Mesenchymal stem cell (in vitro differentiated cells and primary cell): Measurements from ENCODE around the gene TMEM202.

ENCODE experiments used
- DNase-seq: peaks from one replicate; pipeline ENCODE4 v3.0.0-alpha.2; 2013
- H2AFZ ChIP-seq: one replicate; pipeline ENCODE4 v1.6.1; 2013; ENCODE audit warnings: low read depth, mild to moderate bottlenecking, control low read depth, inconsistent platforms, low read length, moderate library complexity
- H2AK5ac ChIP-seq: 2 replicates; pipeline ENCODE4 v1.6.1; 2013; ENCODE audit warnings: low read length, moderate library complexity, mild to moderate bottlenecking, inconsistent platforms; ENCODE audit not compliant: severe bottlenecking
- H2BK120ac ChIP-seq: one replicate; pipeline ENCODE4 v1.6.1; 2013; ENCODE audit warnings: low read depth, mild to moderate bottlenecking, inconsistent platforms, low read length, moderate library complexity
- H2BK12ac ChIP-seq, 2 experiments: one replicate each; pipeline ENCODE4 v1.6.1; 2013; ENCODE audit warnings: inconsistent platforms in 2 of 2, low read length in 2 of 2, mild to moderate bottlenecking in 2 of 2, moderate library complexity in 2 of 2, control low read depth in 1 of 2
- H2BK15ac ChIP-seq: one replicate; pipeline ENCODE4 v1.6.1; 2013; ENCODE audit warnings: mild to moderate bottlenecking, low read depth, inconsistent platforms; ENCODE audit not compliant: poor library complexity, severe bottlenecking
- H2BK5ac ChIP-seq: 2 replicates; pipeline ENCODE4 v1.6.1; 2013; ENCODE audit warnings: low read depth, mild to moderate bottlenecking, low read length, control low read depth, inconsistent platforms; ENCODE audit not compliant: poor library complexity, severe bottlenecking
- H3K14ac ChIP-seq, 2 experiments: one replicate each; pipeline ENCODE4 v1.6.1; 2013; ENCODE audit warnings: inconsistent platforms in 2 of 2, low read length in 2 of 2, control low read depth in 1 of 2, mild to moderate bottlenecking in 1 of 2, moderate library complexity in 1 of 2
- H3K18ac ChIP-seq, 2 experiments: one replicate each; pipeline ENCODE4 v1.6.1; 2013; ENCODE audit warnings: inconsistent platforms in 2 of 2, low read length in 2 of 2, control low read depth in 1 of 2, low read depth in 1 of 2, mild to moderate bottlenecking in 1 of 2
- H3K23ac ChIP-seq, 2 experiments: one replicate each; pipeline ENCODE4 v1.6.1; 2013; ENCODE audit warnings: inconsistent platforms in 2 of 2, low read length in 2 of 2, mild to moderate bottlenecking in 2 of 2, moderate library complexity in 2 of 2, control low read depth in 1 of 2
- H3K27ac ChIP-seq: 2 replicates; pipeline ENCODE4 v1.5.1; 2013; ENCODE audit warnings: mild to moderate bottlenecking, moderate library complexity, low read length, control low read depth, inconsistent platforms; ENCODE audit not compliant: poor library complexity, severe bottlenecking
- H3K27me3 ChIP-seq, 2 experiments: 2 replicates each; pipeline versions ENCODE4 v1.6.1 to v1.7.0; 2013; ENCODE audit warnings: low read length in 2 of 2, mild to moderate bottlenecking in 2 of 2, moderate library complexity in 2 of 2, control low read depth in 1 of 2, inconsistent platforms in 1 of 2; ENCODE audit not compliant: control insufficient read depth in 1 of 2, insufficient read depth in 1 of 2
- H3K36me3 ChIP-seq, 2 experiments: 2 replicates each; pipeline versions ENCODE4 v1.6.1 to v1.7.0; 2013; ENCODE audit warnings: low read length in 2 of 2, control low read depth in 1 of 2, inconsistent platforms in 1 of 2, low read depth in 1 of 2, mild to moderate bottlenecking in 1 of 2; ENCODE audit not compliant: insufficient read depth in 2 of 2, control insufficient read depth in 1 of 2
- H3K4ac ChIP-seq, 2 experiments: one replicate each; pipeline ENCODE4 v1.6.1; 2013; ENCODE audit warnings: inconsistent platforms in 2 of 2, low read length in 2 of 2, mild to moderate bottlenecking in 2 of 2, moderate library complexity in 2 of 2, control low read depth in 1 of 2, low read depth in 1 of 2
- H3K4me1 ChIP-seq: 2 replicates; pipeline ENCODE4 v1.6.1; 2013; ENCODE audit warnings: low read depth, low read length, control low read depth; ENCODE audit not compliant: control insufficient read depth, insufficient read depth
- H3K4me2 ChIP-seq: 2 replicates; pipeline ENCODE4 v1.6.1; 2013; ENCODE audit warnings: low read length, mild to moderate bottlenecking, inconsistent platforms; ENCODE audit not compliant: poor library complexity, severe bottlenecking
- H3K4me3 ChIP-seq, 2 experiments: 2 replicates each; pipeline versions ENCODE4 v1.5.1 to v1.7.0; 2013; ENCODE audit warnings: low read length in 2 of 2, mild to moderate bottlenecking in 2 of 2, control low read depth in 1 of 2, low read depth in 1 of 2; ENCODE audit not compliant: insufficient read depth in 1 of 2
- H3K79me1 ChIP-seq: replicated peaks from 2 replicates; pipeline ENCODE4 v1.6.1; 2013; ENCODE audit warnings: mild to moderate bottlenecking, control low read depth, low read length, inconsistent platforms; ENCODE audit not compliant: poor library complexity, severe bottlenecking
- H3K9ac ChIP-seq: 2 replicates; pipeline ENCODE4 v1.7.0; 2013; ENCODE audit warnings: mild to moderate bottlenecking, low read length, moderate library complexity
- H3K9me3 ChIP-seq: 2 replicates; pipeline ENCODE4 v1.7.0; 2013; ENCODE audit warnings: mild to moderate bottlenecking, low read length; ENCODE audit not compliant: control insufficient read depth
- H4K8ac ChIP-seq: one replicate; pipeline ENCODE4 v1.6.1; 2013; ENCODE audit warnings: inconsistent platforms, mild to moderate bottlenecking, low read length, moderate library complexity
- H4K91ac ChIP-seq: one replicate; pipeline ENCODE4 v1.6.1; 2013; ENCODE audit warnings: mild to moderate bottlenecking, low read length, inconsistent platforms
- WGBS: methylation state at CpG from one replicate; pipeline ENCODE4 v1.1.7; 2013; ENCODE audit warnings: mixed read lengths; 5-methylcytosine and 5-hydroxymethylcytosine counted together

TMEM202 gene

DNA sequence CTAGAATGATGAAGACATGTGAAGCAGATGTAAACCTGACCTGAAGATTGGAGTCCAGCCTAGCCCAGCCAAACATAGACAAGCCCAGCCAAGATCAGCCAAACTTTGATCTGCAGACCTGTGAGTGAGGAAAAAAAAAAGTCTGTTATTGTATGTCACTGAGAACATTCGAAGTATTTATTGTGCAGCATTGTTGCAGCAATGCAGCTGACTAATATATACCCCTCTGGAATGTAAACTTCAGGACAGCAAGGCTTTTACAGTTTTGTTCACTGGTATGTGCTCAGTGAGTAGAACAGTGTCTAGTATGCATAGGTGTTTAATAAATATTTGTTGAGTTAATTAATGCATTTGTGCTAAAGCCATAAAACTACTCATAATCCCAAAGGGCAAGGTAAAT lies 23.4 kb downstream of the TMEM202 start:
- 50% methylated on average over 1 of the region's 1 CpG for WGBS
- Histone ChIP-seq H3K27me3 (peaks cover 4 to 7% of the 10 kb centered on the region in 2 experiments), H2AK5ac (no peak overlapping the region)

DNA sequence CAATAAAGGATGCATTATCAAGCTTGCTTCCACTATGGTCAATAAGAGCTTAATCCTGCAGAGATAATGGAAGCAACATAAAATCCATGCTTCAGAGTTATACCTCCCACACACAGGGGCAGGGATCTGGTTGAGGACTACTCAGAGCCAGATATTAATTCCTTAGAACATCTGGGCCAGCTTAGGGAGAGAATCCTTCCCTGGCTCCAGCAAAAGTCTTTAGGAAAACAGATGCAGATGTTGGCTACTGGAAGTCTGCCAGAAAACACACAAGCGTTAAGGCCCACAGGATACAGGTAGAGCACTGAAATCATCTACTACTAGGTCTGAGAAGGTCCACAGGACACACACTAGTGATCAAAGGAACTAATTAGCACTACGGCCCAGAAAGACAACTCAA lies 25.2 kb downstream of the TMEM202 start:
- Histone ChIP-seq H3K14ac (no peak overlapping the region), H3K4me1 (no peaks in the 10 kb centered on the region), H2BK120ac (no peak overlapping the region), H2BK5ac (no peak overlapping the region), H3K9me3 (peaks cover 35% of the 10 kb centered on the region), H3K27me3 (peaks cover 4 to 7% of the 10 kb centered on the region in 2 experiments), H3K23ac (no peak overlapping the region), H2AFZ (no peak overlapping the region), H4K8ac (no peak overlapping the region), H2BK12ac (no peak overlapping the region), H3K4me3 (no peak overlapping the region), H3K18ac (no peak overlapping the region), H2BK15ac (no peak overlapping the region), H4K91ac (no peak overlapping the region), H3K36me3 (no peaks in the 10 kb centered on the region), H3K4me2 (no peak overlapping the region), H3K4ac (no peak overlapping the region), H3K27ac (no peak overlapping the region), H3K79me1 (no peaks in the 10 kb centered on the region), H3K9ac (no peak overlapping the region), H2AK5ac (no peak overlapping the region)
- WGBS, result 95% methylated on average over 2 of the region's 2 CpGs
- no peak for DNase-seq

More for the DNA sequence above, 23.4 kb downstream of the TMEM202 start:
- Histone ChIP-seq H3K4me2 (no peak overlapping the region), H2BK15ac (no peak overlapping the region), H4K91ac (no peak overlapping the region), H3K27ac (no peak overlapping the region), H3K36me3 (no peaks in the 10 kb centered on the region), H3K9ac (no peak overlapping the region), H3K4ac (no peak overlapping the region), H3K14ac (no peak overlapping the region), H2BK12ac (no peak overlapping the region), H3K9me3 (peaks cover 24% of the 10 kb centered on the region), H3K23ac (no peak overlapping the region), H3K79me1 (no peaks in the 10 kb centered on the region), H3K4me1 (no peaks in the 10 kb centered on the region), H2AFZ (no peak overlapping the region), H4K8ac (no peak overlapping the region), H2BK5ac (no peak overlapping the region), H3K4me3 (no peak overlapping the region), H2BK120ac (no peak overlapping the region), H3K18ac (no peak overlapping the region)
- DNase-seq, result peak; percentile 36

DNA sequence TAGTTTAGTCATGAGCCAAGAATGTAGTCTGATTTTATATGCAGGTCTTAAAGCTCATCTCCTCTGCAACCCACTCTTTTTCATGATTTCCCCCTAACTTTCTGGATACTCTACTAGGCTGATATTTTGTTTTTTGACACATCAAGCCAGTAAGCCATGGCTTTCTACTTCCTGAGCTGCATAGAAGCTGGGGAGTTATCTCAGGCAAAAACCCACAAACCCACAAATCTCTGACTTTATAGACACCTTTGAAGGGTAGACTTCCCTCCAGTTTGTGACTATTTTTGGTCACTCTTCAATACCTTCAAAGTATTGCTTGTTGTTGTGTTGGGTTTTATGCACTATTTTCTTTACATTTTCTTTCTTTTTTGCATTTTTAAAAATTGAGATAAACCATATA lies 28.6 kb downstream of the TMEM202 start:
- Histone ChIP-seq H2AK5ac (no peak overlapping the region), H3K9ac (no peak overlapping the region), H4K91ac (no peak overlapping the region), H2BK12ac (no peak overlapping the region), H3K4me1 (no peaks in the 10 kb centered on the region), H3K14ac (no peak overlapping the region), H3K27ac (no peak overlapping the region), H3K4me3 (no peak overlapping the region), H2BK120ac (no peak overlapping the region), H3K27me3 (peaks cover 0 to 7% of the 10 kb centered on the region in 2 experiments), H3K18ac (no peak overlapping the region), H3K4me2 (no peak overlapping the region), H3K23ac (no peak overlapping the region), H3K79me1 (no peaks in the 10 kb centered on the region), H3K4ac (no peak overlapping the region), H3K9me3 (peaks cover 35% of the 10 kb centered on the region), H2BK5ac (no peak overlapping the region), H2BK15ac (no peak overlapping the region), H4K8ac (no peak overlapping the region), H2AFZ (no peak overlapping the region), H3K36me3 (no peaks in the 10 kb centered on the region)
- DNase-seq, result no peak

DNA sequence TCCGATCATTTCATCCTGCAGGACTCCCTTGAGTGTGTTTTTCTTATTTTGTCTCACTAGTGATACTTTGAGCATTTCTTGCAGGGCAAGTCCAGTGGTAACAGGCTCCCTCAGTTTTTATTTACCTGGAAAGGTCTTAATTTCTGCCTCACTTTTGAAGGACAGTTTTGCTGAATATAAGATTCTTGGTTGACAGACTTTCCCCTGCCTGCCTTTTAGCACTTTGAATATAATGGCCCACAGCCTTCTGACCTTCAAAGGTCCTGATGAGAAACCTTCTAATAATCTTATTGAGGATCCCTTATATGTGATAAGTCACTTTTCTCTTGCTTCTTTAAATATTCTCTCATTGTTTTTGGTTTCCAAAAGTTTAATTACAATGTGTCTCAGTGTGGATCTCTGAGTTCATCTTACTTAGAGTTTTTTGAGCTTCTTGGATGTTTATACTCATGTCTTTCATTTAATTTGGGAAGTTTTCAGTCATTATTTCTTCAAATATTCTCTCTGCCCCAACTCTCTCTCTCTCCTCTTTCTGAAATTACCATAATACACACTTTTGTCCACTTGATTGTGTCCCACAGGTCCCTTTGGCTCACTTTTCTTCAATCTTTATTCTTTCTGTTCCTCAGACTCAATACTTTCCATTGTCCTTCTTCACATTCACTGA lies 39.7 kb downstream of the TMEM202 start:
- DNase-seq, result no peak
- no peak overlapping the region for H3K23ac ChIP-seq
- H2BK15ac ChIP-seq, result no peak overlapping the region
- H2BK120ac ChIP-seq, result no peak overlapping the region
- H2AK5ac ChIP-seq, result no peak overlapping the region
- H3K36me3 ChIP-seq, result no peaks in the 10 kb centered on the region
- H3K79me1 ChIP-seq, result no peaks in the 10 kb centered on the region
- H3K27me3 ChIP-seq, result peaks cover 0 to 5% of the 10 kb centered on the region in 2 experiments
- no peak overlapping the region for H4K91ac ChIP-seq
- H3K4me1 ChIP-seq, result no peaks in the 10 kb centered on the region
- no peak overlapping the region for H3K4ac ChIP-seq
- no peak overlapping the region for H3K4me2 ChIP-seq
- H2AFZ ChIP-seq, result no peak overlapping the region
- H2BK12ac ChIP-seq, result no peak overlapping the region
- no peak overlapping the region for H3K14ac ChIP-seq
- no peak overlapping the region for H3K27ac ChIP-seq
- peaks cover 23% of the 10 kb centered on the region for H3K9me3 ChIP-seq
- H3K18ac ChIP-seq, result no peak overlapping the region
- no peak overlapping the region for H2BK5ac ChIP-seq
- WGBS, result 55% methylated on average over 1 of the region's 1 CpG
- no peak overlapping the region for H4K8ac ChIP-seq
- no peak overlapping the region for H3K9ac ChIP-seq
- no peak overlapping the region for H3K4me3 ChIP-seq
